ENCODE results near the gene TPRA1. TPM values are rescaled to one million over a fixed set of nuclear protein-coding genes. Genes with fewer than 3 reads are reported as not detected.

Gene TPRA1
- total RNA-seq, 1 experiment from 2014 or later, result 20.0 TPM

GRCh38 chr3:127625821-127626220 lies 35.3 kb upstream of the TPRA1 start:
- H2BK120ac ChIP-seq (ENCODE audit: low read depth, low read length, poor library complexity, severe bottlenecking), result no peak overlapping the region
- no peak overlapping the region for H3K14ac ChIP-seq (ENCODE audit: insufficient read depth, low read length)
- no peak overlapping the region for H2AK5ac ChIP-seq (ENCODE audit: insufficient read length, low read length)
- H3K23ac ChIP-seq (ENCODE audit: insufficient read length, low read depth, low read length), result no peak overlapping the region
- no peak overlapping the region for H2BK12ac ChIP-seq (ENCODE audit: insufficient read length, low read depth, low read length)
- H3K4me1 ChIP-seq (ENCODE audit: insufficient read depth, low read length), result no peaks in the 10 kb centered on the region
- no peak overlapping the region for H2BK5ac ChIP-seq (ENCODE audit: insufficient read length, low read length)
- H3K18ac ChIP-seq (ENCODE audit: insufficient read length, low read depth, low read length), result no peak overlapping the region
- H3K4ac ChIP-seq (ENCODE audit: low read depth, low read length), result no peak overlapping the region
- Mint-ChIP-seq H3K36me3 (ENCODE audit: insufficient read depth in 1 of 3, low read depth in 3 of 3) (peaks cover 11 to 27% (median 17%) of the 10 kb centered on the region in 3 experiments; a peak in 6 of 7 replicates), H3K4me3 (no peak overlapping the region), H3K4me1 (peaks cover 7 to 10% of the 10 kb centered on the region in 2 experiments; a peak in 3 of 4 replicates), H3K9me3 (peaks cover 7 to 8% of the 10 kb centered on the region in 2 experiments; a peak in 4 of 5 replicates), H3K27me3 (ENCODE audit: low read depth) (peaks cover 44% of the 10 kb centered on the region), H3K27ac (no peak overlapping the region)
- H3K79me1 ChIP-seq (ENCODE audit: insufficient read depth, low read depth, low read length, poor library complexity, severe bottlenecking), result no peaks in the 10 kb centered on the region
- H4K5ac ChIP-seq (ENCODE audit: insufficient read length, low read depth, low read length), result no peak overlapping the region
- peaks cover 3% of the 10 kb centered on the region for H4K20me1 ChIP-seq (ENCODE audit: control insufficient read depth, insufficient read depth, insufficient read length)
- no peaks in the 10 kb centered on the region for H3K23me2 ChIP-seq (ENCODE audit: insufficient read length, low read depth, low read length, poor library complexity, severe bottlenecking)
- H2BK15ac ChIP-seq (ENCODE audit: low read depth, low read length), result no peak overlapping the region
- H3K9me3 ChIP-seq (ENCODE audit: control insufficient read depth, low read depth, low read length), result no peaks in the 10 kb centered on the region
- H3K27ac ChIP-seq (ENCODE audit: insufficient read length, low read depth, low read length), result no peak overlapping the region
- H3K4me2 ChIP-seq (ENCODE audit: insufficient read depth, insufficient read length, low read length), result no peak overlapping the region
- no peak overlapping the region for H4K8ac ChIP-seq (replicated peaks; ENCODE audit: insufficient read length, low read depth, low read length)
- peaks cover 14% of the 10 kb centered on the region for H3K27me3 ChIP-seq (ENCODE audit: insufficient read depth, low read length)
- no peak overlapping the region for H4K91ac ChIP-seq (ENCODE audit: insufficient read length, low read depth, low read length)
- TF ChIP-seq CTCF (conservative IDR thresholded peaks at IDR 0.05), result no peak
- H3K79me2 ChIP-seq (ENCODE audit: insufficient read depth, low read length), result no peaks in the 10 kb centered on the region
- no peak for DNase-seq
- H2AFZ ChIP-seq (ENCODE audit: low read length), result no peak overlapping the region
- H3K9ac ChIP-seq (ENCODE audit: extremely low read depth, insufficient read length, low read length), result no peak overlapping the region
- no peak overlapping the region for H3K56ac ChIP-seq (ENCODE audit: insufficient read length, low read depth, low read length)
- H2BK20ac ChIP-seq (ENCODE audit: low read depth, low read length, poor library complexity, severe bottlenecking), result no peak overlapping the region
- H3T11ph ChIP-seq (ENCODE audit: low read length), result no peak overlapping the region
- no CpG with 5 or more reads among the region's 2 CpGs for WGBS (ENCODE audit: extremely low coverage, insufficient read length, low lambda C conversion rate)

Data from H9 (cell line).